B cell (primary cell): Measurements from ENCODE around the gene NLGN1.

ENCODE experiments used
- EZH2 ChIP-seq: IDR thresholded peaks from 2 replicates; pipeline ENCODE4 v1.6.1; 2012; ENCODE audit warnings: borderline replicate concordance, low read depth, mild to moderate bottlenecking, moderate library complexity, low read length; ENCODE audit not compliant: insufficient read depth, poor library complexity, severe bottlenecking
- TF ChIP-seq, protein P1 (sequence below): fragments of 200-600 bp; IDR thresholded peaks from one replicate; pipeline ENCODE4 v1.8.0; 2022; ENCODE audit warnings: antibody characterized with exemption, mild to moderate bottlenecking

DNA sequence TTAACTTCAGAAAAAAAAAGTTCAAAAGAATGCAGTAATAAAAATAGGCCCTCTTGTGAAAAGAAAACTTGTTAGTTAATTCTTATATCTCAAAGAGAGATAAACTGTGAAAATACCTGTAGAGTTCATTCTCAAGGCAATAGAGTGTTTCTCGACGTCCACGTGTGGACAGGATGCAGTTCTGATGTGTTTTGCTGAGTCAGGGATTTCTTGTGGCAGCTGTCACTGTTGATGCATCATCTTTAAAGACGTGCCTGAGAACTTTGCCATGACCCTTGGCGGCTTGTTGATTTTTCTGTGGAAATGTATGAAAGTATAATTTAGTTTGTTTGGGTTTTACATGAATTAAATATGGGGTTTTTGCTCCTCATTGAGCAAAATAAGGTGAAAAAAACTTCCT, 702.2 kb downstream of the NLGN1 start:
- TF ChIP-seq, protein P1, sequence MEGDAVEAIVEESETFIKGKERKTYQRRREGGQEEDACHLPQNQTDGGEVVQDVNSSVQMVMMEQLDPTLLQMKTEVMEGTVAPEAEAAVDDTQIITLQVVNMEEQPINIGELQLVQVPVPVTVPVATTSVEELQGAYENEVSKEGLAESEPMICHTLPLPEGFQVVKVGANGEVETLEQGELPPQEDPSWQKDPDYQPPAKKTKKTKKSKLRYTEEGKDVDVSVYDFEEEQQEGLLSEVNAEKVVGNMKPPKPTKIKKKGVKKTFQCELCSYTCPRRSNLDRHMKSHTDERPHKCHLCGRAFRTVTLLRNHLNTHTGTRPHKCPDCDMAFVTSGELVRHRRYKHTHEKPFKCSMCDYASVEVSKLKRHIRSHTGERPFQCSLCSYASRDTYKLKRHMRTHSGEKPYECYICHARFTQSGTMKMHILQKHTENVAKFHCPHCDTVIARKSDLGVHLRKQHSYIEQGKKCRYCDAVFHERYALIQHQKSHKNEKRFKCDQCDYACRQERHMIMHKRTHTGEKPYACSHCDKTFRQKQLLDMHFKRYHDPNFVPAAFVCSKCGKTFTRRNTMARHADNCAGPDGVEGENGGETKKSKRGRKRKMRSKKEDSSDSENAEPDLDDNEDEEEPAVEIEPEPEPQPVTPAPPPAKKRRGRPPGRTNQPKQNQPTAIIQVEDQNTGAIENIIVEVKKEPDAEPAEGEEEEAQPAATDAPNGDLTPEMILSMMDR = no peak
- no peak for TF ChIP-seq EZH2
